Left renal pelvis (tissue), 4 donors: ENCODE results near the gene SNAP47. TPM values are rescaled to one million over a fixed set of nuclear protein-coding genes. Genes with fewer than 3 reads are reported as not detected.

Experiments used
- polyA plus RNA-seq, 4 donors: library from polyadenylated mRNA; unstranded; fragments of 120-200 nt; gene quantifications; one replicate each; pipeline ENCODE4 v1.2.1, GENCODE V29; 2013; ENCODE audit not compliant: insufficient read length in 4 of 4

Gene SNAP47
- polyA plus RNA-seq, 4 donors, result 30.3 to 45.0 (median 43.2) TPM

Other genes with a start within 250 kb of the SNAP47 start
- 10 to 100 TPM; 13.8 to 20.4 (median 15.7) TPM for gene ZNF678, start 171.9 kb upstream of the SNAP47 start, polyA plus RNA-seq
- gene JMJD4, start 133 bp upstream of the SNAP47 start, polyA plus RNA-seq, result 10 to 100 TPM; 14.3 to 17.1 (median 16.0) TPM
- gene PRSS38, start 80.2 kb downstream of the SNAP47 start, polyA plus RNA-seq, result not detected
- 1 to 10 TPM; 1.1 to 9.3 (median 1.8) TPM for gene WNT9A, start 212.5 kb downstream of the SNAP47 start, polyA plus RNA-seq